T-helper 22 cell (primary cell): Measurements from ENCODE around the gene REEP3.

Source experiments
- DNase-seq: peaks from one replicate; pipeline ENCODE4 v3.0.0-alpha.2; 2020; ENCODE audit warnings: low read depth

Gene REEP3

GRCh38 chr10:63666836-63667383 lies 145.7 kb downstream of the REEP3 start:
- DNase-seq = no peak

- DNase-seq = no peak
Observed at GRCh38 chr10:63667596-63668480, 146.6 kb downstream of the REEP3 start.

GRCh38 chr10:63670291-63670898 lies 149.2 kb downstream of the REEP3 start:
- no peak for DNase-seq

GRCh38 chr10:63671317-63671937 lies 150.2 kb downstream of the REEP3 start:
- DNase-seq = no peak

- DNase-seq = no peak
Observed at GRCh38 chr10:63672491-63672890, 151.3 kb downstream of the REEP3 start.

- no peak for DNase-seq
Observed at GRCh38 chr10:63673246-63673645, 152.0 kb downstream of the REEP3 start.

- no peak for DNase-seq
Observed at GRCh38 chr10:63673846-63674245, 152.6 kb downstream of the REEP3 start.
